ENCODE data around the gene WFDC1.

DNA sequence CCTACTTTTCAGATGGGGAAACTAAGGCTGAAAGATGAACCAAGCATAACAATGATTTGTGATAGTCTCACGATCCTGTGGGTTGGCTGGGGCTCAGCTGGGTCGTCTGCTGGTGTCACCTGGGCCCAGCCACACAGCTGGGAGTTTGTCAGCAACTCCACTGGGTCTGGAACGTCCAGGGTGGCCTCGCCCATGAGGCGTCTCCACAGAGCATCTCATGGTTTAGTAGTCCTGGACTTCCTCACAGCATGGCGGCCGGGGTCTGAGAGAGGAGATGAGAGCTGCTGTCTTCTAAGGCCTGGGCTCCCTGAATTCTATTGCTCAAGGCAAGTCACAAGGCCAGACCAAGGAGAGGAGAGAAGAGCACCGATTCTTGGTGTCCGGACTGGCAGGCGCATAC is 24.1 kb upstream of the WFDC1 start:
- TF ChIP-seq, protein P1, sequence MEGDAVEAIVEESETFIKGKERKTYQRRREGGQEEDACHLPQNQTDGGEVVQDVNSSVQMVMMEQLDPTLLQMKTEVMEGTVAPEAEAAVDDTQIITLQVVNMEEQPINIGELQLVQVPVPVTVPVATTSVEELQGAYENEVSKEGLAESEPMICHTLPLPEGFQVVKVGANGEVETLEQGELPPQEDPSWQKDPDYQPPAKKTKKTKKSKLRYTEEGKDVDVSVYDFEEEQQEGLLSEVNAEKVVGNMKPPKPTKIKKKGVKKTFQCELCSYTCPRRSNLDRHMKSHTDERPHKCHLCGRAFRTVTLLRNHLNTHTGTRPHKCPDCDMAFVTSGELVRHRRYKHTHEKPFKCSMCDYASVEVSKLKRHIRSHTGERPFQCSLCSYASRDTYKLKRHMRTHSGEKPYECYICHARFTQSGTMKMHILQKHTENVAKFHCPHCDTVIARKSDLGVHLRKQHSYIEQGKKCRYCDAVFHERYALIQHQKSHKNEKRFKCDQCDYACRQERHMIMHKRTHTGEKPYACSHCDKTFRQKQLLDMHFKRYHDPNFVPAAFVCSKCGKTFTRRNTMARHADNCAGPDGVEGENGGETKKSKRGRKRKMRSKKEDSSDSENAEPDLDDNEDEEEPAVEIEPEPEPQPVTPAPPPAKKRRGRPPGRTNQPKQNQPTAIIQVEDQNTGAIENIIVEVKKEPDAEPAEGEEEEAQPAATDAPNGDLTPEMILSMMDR (conservative IDR thresholded peaks at IDR 0.05; ENCODE audit: low read depth in 2 of 2) = no peak
- no peak for TF ChIP-seq EZH2 (IDR thresholded peaks at IDR 0.05; ENCODE audit: low read depth, unreplicated experiment)
- no peak for TF ChIP-seq POLR2AphosphoS5 (IDR thresholded peaks at IDR 0.05; ENCODE audit: low read depth)
- TF ChIP-seq ZNF114 (CRISPR knock-in tag; IDR thresholded peaks at IDR 0.05) = no peak
- no peak for TF ChIP-seq EZH2phosphoT487 (IDR thresholded peaks at IDR 0.05; ENCODE audit: unreplicated experiment)
- TF ChIP-seq, protein P2, sequence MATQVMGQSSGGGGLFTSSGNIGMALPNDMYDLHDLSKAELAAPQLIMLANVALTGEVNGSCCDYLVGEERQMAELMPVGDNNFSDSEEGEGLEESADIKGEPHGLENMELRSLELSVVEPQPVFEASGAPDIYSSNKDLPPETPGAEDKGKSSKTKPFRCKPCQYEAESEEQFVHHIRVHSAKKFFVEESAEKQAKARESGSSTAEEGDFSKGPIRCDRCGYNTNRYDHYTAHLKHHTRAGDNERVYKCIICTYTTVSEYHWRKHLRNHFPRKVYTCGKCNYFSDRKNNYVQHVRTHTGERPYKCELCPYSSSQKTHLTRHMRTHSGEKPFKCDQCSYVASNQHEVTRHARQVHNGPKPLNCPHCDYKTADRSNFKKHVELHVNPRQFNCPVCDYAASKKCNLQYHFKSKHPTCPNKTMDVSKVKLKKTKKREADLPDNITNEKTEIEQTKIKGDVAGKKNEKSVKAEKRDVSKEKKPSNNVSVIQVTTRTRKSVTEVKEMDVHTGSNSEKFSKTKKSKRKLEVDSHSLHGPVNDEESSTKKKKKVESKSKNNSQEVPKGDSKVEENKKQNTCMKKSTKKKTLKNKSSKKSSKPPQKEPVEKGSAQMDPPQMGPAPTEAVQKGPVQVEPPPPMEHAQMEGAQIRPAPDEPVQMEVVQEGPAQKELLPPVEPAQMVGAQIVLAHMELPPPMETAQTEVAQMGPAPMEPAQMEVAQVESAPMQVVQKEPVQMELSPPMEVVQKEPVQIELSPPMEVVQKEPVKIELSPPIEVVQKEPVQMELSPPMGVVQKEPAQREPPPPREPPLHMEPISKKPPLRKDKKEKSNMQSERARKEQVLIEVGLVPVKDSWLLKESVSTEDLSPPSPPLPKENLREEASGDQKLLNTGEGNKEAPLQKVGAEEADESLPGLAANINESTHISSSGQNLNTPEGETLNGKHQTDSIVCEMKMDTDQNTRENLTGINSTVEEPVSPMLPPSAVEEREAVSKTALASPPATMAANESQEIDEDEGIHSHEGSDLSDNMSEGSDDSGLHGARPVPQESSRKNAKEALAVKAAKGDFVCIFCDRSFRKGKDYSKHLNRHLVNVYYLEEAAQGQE (IDR thresholded peaks at IDR 0.05; ENCODE audit: unreplicated experiment) = no peak
- no peak for TF ChIP-seq NANOG (IDR thresholded peaks at IDR 0.05; ENCODE audit: borderline replicate concordance)
